GM12878 (cell line): ENCODE results near the gene OXT. TPM values are rescaled to one million over a fixed set of nuclear protein-coding genes. Genes with fewer than 3 reads are reported as not detected.

Source experiments
- ATAC-seq: fragments of 200-7000 bp; cut with Tn5 transposase; 3 replicates; pipeline ENCODE4 v1.9.1; 2020; ENCODE audit warnings: mild to moderate bottlenecking, moderate library complexity
- BruUV-seq: library from RNA; stranded (reverse); fragments of 400-500 nt; replicated peaks from 2 replicates; lab custom pipeline; 2021; lab: Mats Ljungman, UMichigan
- CTCF ChIA-PET: fragments of 300-600 bp; sonication (Branson Sonifier 250); formaldehyde crosslinking; extraction: SDS; loops from one replicate; lab custom pipeline; 2021; ENCODE audit warnings: inconsistent platforms; lab: Yijun Ruan, JAX
- POLR2A ChIA-PET: fragments of 350-600 bp; formaldehyde crosslinking; extraction: SDS; loops from one replicate; lab custom pipeline; 2021; ENCODE audit warnings: inconsistent platforms; lab: Charles Lee
- RAD21 ChIA-PET: fragments of 300-600 bp; sonication (Branson Sonifier 250); formaldehyde crosslinking; loops from one replicate; lab custom pipeline; 2023; ENCODE audit warnings: antibody characterized with exemption; ENCODE audit not compliant: unreplicated experiment; lab: Charles Lee
- SMC1A ChIA-PET: fragments of 300-600 bp; sonication (Branson Sonifier 250); formaldehyde crosslinking; loops from one replicate; lab custom pipeline; 2023; ENCODE audit not compliant: unreplicated experiment, uncharacterized antibody; lab: Charles Lee
- DNase-seq: peaks from one replicate; pipeline ENCODE4 v3.0.0-alpha.2; 2011; ENCODE audit warnings: low read depth, low spot score
- FAIRE-seq: peaks from 3 replicates; lab custom pipeline; 2011; peaks lifted over from hg19 to GRCh38; lab: Jason Lieb, UNC
- H2AFZ ChIP-seq: 2 replicates; pipeline ENCODE4 v1.6.0; 2011; ENCODE audit warnings: low read depth, low read length, control low read depth; ENCODE audit not compliant: control insufficient read depth
- H3K27ac ChIP-seq: 2 replicates; pipeline ENCODE4 v1.5.1; 2011; ENCODE audit warnings: control low read depth; ENCODE audit not compliant: control insufficient read depth, insufficient read depth
- H3K27me3 ChIP-seq, 2 experiments: replicated peaks in 1 of 2; 2 replicates each; pipeline versions ENCODE4 v1.6.0 to v1.6.1; 2011; ENCODE audit warnings: low read length in 1 of 2; ENCODE audit not compliant: control insufficient read depth in 2 of 2, insufficient read depth in 2 of 2
- H3K36me3 ChIP-seq, 2 experiments: 2 replicates each; pipeline ENCODE4 v1.5.1; 2011; ENCODE audit warnings: low read length in 1 of 2; ENCODE audit not compliant: control insufficient read depth in 2 of 2, insufficient read depth in 2 of 2
- H3K4me1 ChIP-seq: 2 replicates; pipeline ENCODE4 v1.6.1; 2011; ENCODE audit warnings: mild to moderate bottlenecking, low read length, moderate library complexity, mixed read lengths; ENCODE audit not compliant: control insufficient read depth, insufficient read depth
- H3K4me2 ChIP-seq: 2 replicates; pipeline ENCODE4 v1.6.0; 2011; ENCODE audit warnings: control low read depth; ENCODE audit not compliant: control insufficient read depth, insufficient read depth
- H3K4me3 ChIP-seq: fragments of 200-600 bp; sonication (generic); 2 replicates; pipeline ENCODE4 v1.5.1; 2016
- H3K79me2 ChIP-seq: 2 replicates; pipeline ENCODE4 v1.6.0; 2011; ENCODE audit warnings: low read length; ENCODE audit not compliant: control insufficient read depth, insufficient read depth
- H3K9ac ChIP-seq: 2 replicates; pipeline ENCODE4 v1.8.0; 2011; ENCODE audit warnings: low read length, control low read depth, mixed read lengths; ENCODE audit not compliant: control insufficient read depth, insufficient read depth
- H3K9me3 ChIP-seq: replicated peaks from 3 replicates; pipeline ENCODE4 v1.5.1; 2011; ENCODE audit warnings: mild to moderate bottlenecking, low read length; ENCODE audit not compliant: control insufficient read depth, insufficient read depth
- H4K20me1 ChIP-seq: 2 replicates; pipeline ENCODE4 v1.6.0; 2011; ENCODE audit not compliant: control insufficient read depth, insufficient read depth
- BRCA1 ChIP-seq: IDR thresholded peaks from 2 replicates; pipeline ENCODE4 v1.6.1; 2011; ENCODE audit warnings: low read depth, low read length, improper control_type of control experiment
- EED ChIP-seq: sonication (generic); IDR thresholded peaks from 2 replicates; pipeline ENCODE4 v1.6.1; 2016; ENCODE audit warnings: antibody characterized with exemption, low read depth
- MXI1 ChIP-seq: fragments of 150-350 bp; IDR thresholded peaks from 2 replicates; pipeline ENCODE4 v1.6.1; 2011; ENCODE audit warnings: low read depth, mild to moderate bottlenecking, inconsistent platforms, low read length, improper control_type of control experiment
- NFIC ChIP-seq: IDR thresholded peaks from 2 replicates; pipeline ENCODE4 v1.6.1; 2012; ENCODE audit warnings: low read depth, mild to moderate bottlenecking, inconsistent platforms, low read length, moderate library complexity
- POLR2A ChIP-seq: IDR thresholded peaks from 2 replicates; pipeline ENCODE4 v1.6.1; 2011; ENCODE audit warnings: low read depth, mild to moderate bottlenecking, low read length
- RAD51 ChIP-seq: fragments of 450-650 bp; IDR thresholded peaks from 2 replicates; pipeline ENCODE4 v1.6.1; 2016; ENCODE audit warnings: moderate library complexity, mild to moderate bottlenecking, inconsistent platforms
- RBBP5 ChIP-seq: fragments of 200-600 bp; sonication (generic); conservative IDR thresholded peaks from 2 replicates; pipeline ENCODE4 v1.6.1; 2016
- RELA ChIP-seq: fragments of 450-650 bp; IDR thresholded peaks from 2 replicates; pipeline ENCODE4 v1.8.0; 2014; ENCODE audit warnings: borderline replicate concordance; ENCODE audit not compliant: partially characterized antibody
- RUNX3 ChIP-seq: IDR thresholded peaks from 2 replicates; pipeline ENCODE4 v1.6.1; 2012; ENCODE audit warnings: low read length, inconsistent platforms
- SIX5 ChIP-seq: IDR thresholded peaks from 2 replicates; pipeline ENCODE4 v1.6.1; 2011; ENCODE audit warnings: mild to moderate bottlenecking, low read depth, low read length, moderate library complexity; ENCODE audit not compliant: severe bottlenecking
- WGBS: methylation state at CpG from one replicate; pipeline ENCODE4 v1.1.6; 2016; ENCODE audit warnings: low lambda C conversion rate; ENCODE audit not compliant: insufficient replicate concordance, insufficient coverage; ENCODE audit errors: missing lambda C conversion rate; 5-methylcytosine and 5-hydroxymethylcytosine counted together
- in situ Hi-C: fragments of 300-500 bp; cut with MboI; formaldehyde crosslinking; loops from 9 replicates; pipeline ENCODE4 v1.14.3; 2018; ENCODE audit warnings: mixed read lengths
- intact Hi-C: fragments of 100-400 bp; cut with micrococcal nuclease; formaldehyde crosslinking; loops from one replicate; pipeline ENCODE4 v1.14.2; 2022; ENCODE audit not compliant: unreplicated experiment
- polyA plus RNA-seq, 11 experiments: library from polyadenylated mRNA; depleted of rRNA in 4 of 11; unstranded in 6 of 11; stranded (reverse) in 5 of 11; fragments of >200 nt; fragmentation: Nextera tagmentation in 4 of 11; fragmentation: Illumina TruSeq in 1 of 11; extraction: Ambion mirVana in 4 of 11; extraction: Trizol in 1 of 11; gene quantifications; 1 replicate in 1 of 11; 2 replicates in 10 of 11; pipeline versions ENCODE4 v1.2.1 to v1.2.3, GENCODE V29; 2011 to 2016; ENCODE audit warnings: inconsistent platforms in 2 of 11, missing spikeins in 2 of 11, low read depth in 1 of 11
- total RNA-seq, 4 experiments: library from RNA; depleted of rRNA in 3 of 4; stranded (reverse); fragments of >200 nt in 3 of 4; fragmentation: Illumina TruSeq in 1 of 4; extraction: Trizol in 1 of 4; gene quantifications; 2 replicates each; pipeline versions ENCODE4 v1.2.1 to v1.2.3, GENCODE V29; 2013 to 2021
- TF ChIP-seq, protein P1 (sequence below): IDR thresholded peaks from 2 replicates; pipeline ENCODE4 v1.6.1; 2012; ENCODE audit warnings: low read depth, low read length, improper control_type of control experiment
- TF ChIP-seq, protein P2 (sequence below): IDR thresholded peaks from 2 replicates; pipeline ENCODE4 v1.6.1; 2012; ENCODE audit warnings: low read depth, low read length, improper control_type of control experiment
- TF ChIP-seq, protein P3 (sequence below): fragments of 150-350 bp; IDR thresholded peaks from 2 replicates; pipeline ENCODE4 v1.6.1; 2014; ENCODE audit warnings: mild to moderate bottlenecking, low read depth, low read length

The OXT gene
- total and polyA plus RNA-seq, 10 of the 15 experiments (the other 5 are each of a cell fraction or from before 2014, with no cell fraction given): not detected

DNA sequence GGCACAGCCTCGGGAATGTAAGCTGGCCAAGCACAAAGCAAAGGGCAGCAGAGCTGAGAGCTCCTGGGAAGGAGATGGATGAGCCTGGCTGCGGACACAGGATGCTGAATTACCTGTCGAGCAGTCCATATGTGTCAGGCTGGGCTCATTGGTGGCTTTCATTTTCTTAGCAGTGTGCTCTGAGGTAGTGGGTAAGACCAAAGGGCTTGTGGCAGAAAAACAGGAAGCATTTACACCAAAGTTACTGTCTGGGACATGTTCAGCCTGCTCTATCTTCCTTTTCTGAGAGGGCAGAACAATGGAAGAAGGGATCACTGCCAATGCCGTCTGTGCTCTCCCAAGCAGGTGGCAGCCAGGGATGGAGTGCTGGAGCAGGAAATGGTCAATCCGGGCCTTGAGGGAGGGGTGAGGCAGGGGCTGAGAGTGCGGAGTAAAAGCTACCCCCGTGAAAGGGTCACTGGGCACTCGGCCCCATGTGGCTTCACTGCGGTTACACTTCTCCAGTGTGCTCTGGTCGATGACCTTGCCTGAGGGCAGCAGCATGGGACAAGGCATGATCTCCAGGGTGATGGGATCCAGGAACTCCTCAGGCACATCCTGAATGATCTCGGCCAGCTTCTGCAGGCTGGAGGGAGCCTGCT, 50.0 kb downstream of the OXT start:
- no peak overlapping the region for H3K9ac ChIP-seq
- no peaks in the 10 kb centered on the region for H3K27me3 ChIP-seq
- ChIA-PET RAD21 (interaction anchor here (1.1 kb wide), 1 partner anchor 195 kb away, joined by 3 read pairs; no protein-coding TSS in a partner anchor), SMC1A (no interaction called here), POLR2A (no interaction called here), CTCF (no interaction called here)
- no peak overlapping the region for H3K27ac ChIP-seq
- no peak for FAIRE-seq
- intact Hi-C loops: no loop called here
- no peaks in the 10 kb centered on the region for H3K79me2 ChIP-seq
- 87% methylated on average over 11 of the region's 11 CpGs for WGBS
- no peak overlapping the region for H3K4me3 ChIP-seq
- no TSS peak for BruUV-seq
- TF ChIP-seq EED: no peak
- TF ChIP-seq, protein P1, sequence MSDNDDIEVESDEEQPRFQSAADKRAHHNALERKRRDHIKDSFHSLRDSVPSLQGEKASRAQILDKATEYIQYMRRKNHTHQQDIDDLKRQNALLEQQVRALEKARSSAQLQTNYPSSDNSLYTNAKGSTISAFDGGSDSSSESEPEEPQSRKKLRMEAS: no peak
- TF ChIP-seq RELA: no peak
- TF ChIP-seq RUNX3: no peak
- TF ChIP-seq SIX5: no peak
- TF ChIP-seq BRCA1: no peak
- TF ChIP-seq, protein P2, sequence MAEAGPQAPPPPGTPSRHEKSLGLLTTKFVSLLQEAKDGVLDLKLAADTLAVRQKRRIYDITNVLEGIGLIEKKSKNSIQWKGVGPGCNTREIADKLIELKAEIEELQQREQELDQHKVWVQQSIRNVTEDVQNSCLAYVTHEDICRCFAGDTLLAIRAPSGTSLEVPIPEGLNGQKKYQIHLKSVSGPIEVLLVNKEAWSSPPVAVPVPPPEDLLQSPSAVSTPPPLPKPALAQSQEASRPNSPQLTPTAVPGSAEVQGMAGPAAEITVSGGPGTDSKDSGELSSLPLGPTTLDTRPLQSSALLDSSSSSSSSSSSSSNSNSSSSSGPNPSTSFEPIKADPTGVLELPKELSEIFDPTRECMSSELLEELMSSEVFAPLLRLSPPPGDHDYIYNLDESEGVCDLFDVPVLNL: no peak
- TF ChIP-seq NFIC: no peak
- TF ChIP-seq, protein P3, sequence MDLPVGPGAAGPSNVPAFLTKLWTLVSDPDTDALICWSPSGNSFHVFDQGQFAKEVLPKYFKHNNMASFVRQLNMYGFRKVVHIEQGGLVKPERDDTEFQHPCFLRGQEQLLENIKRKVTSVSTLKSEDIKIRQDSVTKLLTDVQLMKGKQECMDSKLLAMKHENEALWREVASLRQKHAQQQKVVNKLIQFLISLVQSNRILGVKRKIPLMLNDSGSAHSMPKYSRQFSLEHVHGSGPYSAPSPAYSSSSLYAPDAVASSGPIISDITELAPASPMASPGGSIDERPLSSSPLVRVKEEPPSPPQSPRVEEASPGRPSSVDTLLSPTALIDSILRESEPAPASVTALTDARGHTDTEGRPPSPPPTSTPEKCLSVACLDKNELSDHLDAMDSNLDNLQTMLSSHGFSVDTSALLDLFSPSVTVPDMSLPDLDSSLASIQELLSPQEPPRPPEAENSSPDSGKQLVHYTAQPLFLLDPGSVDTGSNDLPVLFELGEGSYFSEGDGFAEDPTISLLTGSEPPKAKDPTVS: no peak
- TF ChIP-seq POLR2A: no peak
- no peak for TF ChIP-seq RAD51
- TF ChIP-seq MXI1: no peak
- TF ChIP-seq RBBP5: no peak
- H3K36me3 ChIP-seq: peaks cover 6% of the 10 kb centered on the region in 2 experiments; a peak in 3 of 4 replicates
- in situ Hi-C loops: no loop called here
- no peak for ATAC-seq
- no peaks in the 10 kb centered on the region for H3K4me1 ChIP-seq
- no peak overlapping the region for H3K4me2 ChIP-seq
- H4K20me1 ChIP-seq: no peaks in the 10 kb centered on the region
- no peak overlapping the region for H2AFZ ChIP-seq
- DNase-seq: no peak
- peaks cover 6% of the 10 kb centered on the region; the same call in 2 of the 3 replicates for H3K9me3 ChIP-seq

Other genes with a start within 250 kb of the OXT start
Only the 7 nearest of the 12 such genes appear.
- not detected in 2 replicates for gene GNRH2, start 28.0 kb upstream of the OXT start, total RNA-seq (2014; rRNA removed)
- gene GNRH2, start 28.0 kb upstream of the OXT start, total RNA-seq (2014; rRNA removed; fragmentation: Illumina TruSeq; extraction: Trizol): not detected in 2 replicates
- gene GNRH2, start 28.0 kb upstream of the OXT start, total RNA-seq (2021): 0.64 and 0.85 TPM in 2 replicates
- 0.31 TPM in 1 of 2 replicates, not detected in the other for gene GNRH2, start 28.0 kb upstream of the OXT start, polyA plus RNA-seq (2011; rRNA removed)
- not detected in 2 replicates for gene GNRH2, start 28.0 kb upstream of the OXT start, polyA plus RNA-seq (2014; fragmentation: Illumina TruSeq; extraction: Trizol)
- gene GNRH2, start 28.0 kb upstream of the OXT start, polyA plus RNA-seq (2014; fragmentation: Nextera tagmentation; extraction: Ambion mirVana): not detected
- gene GNRH2, start 28.0 kb upstream of the OXT start, polyA plus RNA-seq (2014; rRNA removed): 0.12 and 0.15 TPM in 2 replicates
- not detected for gene GNRH2, start 28.0 kb upstream of the OXT start, polyA plus RNA-seq (2016; fragmentation: Nextera tagmentation; extraction: Ambion mirVana)
- gene MRPS26, start 25.6 kb upstream of the OXT start, total RNA-seq (2014; rRNA removed): 52.0 and 58.7 TPM in 2 replicates
- gene MRPS26, start 25.6 kb upstream of the OXT start, total RNA-seq (2014; rRNA removed; fragmentation: Illumina TruSeq; extraction: Trizol): 23.4 and 25.8 TPM in 2 replicates
- 51.5 and 56.7 TPM in 2 replicates for gene MRPS26, start 25.6 kb upstream of the OXT start, total RNA-seq (2021)
- 25.0 and 36.3 TPM in 2 replicates for gene MRPS26, start 25.6 kb upstream of the OXT start, polyA plus RNA-seq (2011; rRNA removed)
- gene MRPS26, start 25.6 kb upstream of the OXT start, polyA plus RNA-seq (2014; fragmentation: Illumina TruSeq; extraction: Trizol): 9.9 and 18.8 TPM in 2 replicates
- 1 to 10 TPM; 3.9 to 9.3 TPM for gene MRPS26, start 25.6 kb upstream of the OXT start, polyA plus RNA-seq (2014; fragmentation: Nextera tagmentation; extraction: Ambion mirVana)
- 60.9 and 69.4 TPM in 2 replicates for gene MRPS26, start 25.6 kb upstream of the OXT start, polyA plus RNA-seq (2014; rRNA removed)
- gene MRPS26, start 25.6 kb upstream of the OXT start, polyA plus RNA-seq (2016; fragmentation: Nextera tagmentation; extraction: Ambion mirVana): 10 to 100 TPM; 80.7 to 95.3 TPM
- not detected in 2 replicates for gene AVP, start 13.1 kb downstream of the OXT start, total RNA-seq (2014; rRNA removed)
- not detected in 2 replicates for gene AVP, start 13.1 kb downstream of the OXT start, total RNA-seq (2014; rRNA removed; fragmentation: Illumina TruSeq; extraction: Trizol)
- gene AVP, start 13.1 kb downstream of the OXT start, total RNA-seq (2021): not detected in 2 replicates
- not detected in 2 replicates for gene AVP, start 13.1 kb downstream of the OXT start, polyA plus RNA-seq (2011; rRNA removed)
- gene AVP, start 13.1 kb downstream of the OXT start, polyA plus RNA-seq (2014; fragmentation: Illumina TruSeq; extraction: Trizol): not detected in 2 replicates
- gene AVP, start 13.1 kb downstream of the OXT start, polyA plus RNA-seq (2014; fragmentation: Nextera tagmentation; extraction: Ambion mirVana): not detected
- not detected in 2 replicates for gene AVP, start 13.1 kb downstream of the OXT start, polyA plus RNA-seq (2014; rRNA removed)
- gene AVP, start 13.1 kb downstream of the OXT start, polyA plus RNA-seq (2016; fragmentation: Nextera tagmentation; extraction: Ambion mirVana): not detected
- gene FASTKD5, start 88.2 kb downstream of the OXT start, total RNA-seq (2014; rRNA removed): 29.8 and 30.4 TPM in 2 replicates
- gene FASTKD5, start 88.2 kb downstream of the OXT start, total RNA-seq (2014; rRNA removed; fragmentation: Illumina TruSeq; extraction: Trizol): 27.0 and 30.0 TPM in 2 replicates
- gene FASTKD5, start 88.2 kb downstream of the OXT start, total RNA-seq (2021): 23.7 and 25.5 TPM in 2 replicates
- gene FASTKD5, start 88.2 kb downstream of the OXT start, polyA plus RNA-seq (2011; rRNA removed): 33.7 and 34.7 TPM in 2 replicates
- 30.0 and 31.4 TPM in 2 replicates for gene FASTKD5, start 88.2 kb downstream of the OXT start, polyA plus RNA-seq (2014; fragmentation: Illumina TruSeq; extraction: Trizol)
- gene FASTKD5, start 88.2 kb downstream of the OXT start, polyA plus RNA-seq (2014; fragmentation: Nextera tagmentation; extraction: Ambion mirVana): 10 to 100 TPM; 23.3 to 38.5 TPM
- 24.0 and 28.0 TPM in 2 replicates for gene FASTKD5, start 88.2 kb downstream of the OXT start, polyA plus RNA-seq (2014; rRNA removed)
- 10 to 100 TPM; 39.0 to 41.0 TPM for gene FASTKD5, start 88.2 kb downstream of the OXT start, polyA plus RNA-seq (2016; fragmentation: Nextera tagmentation; extraction: Ambion mirVana)
- 3.9 and 4.0 TPM in 2 replicates for gene UBOX5, start 88.2 kb downstream of the OXT start, total RNA-seq (2014; rRNA removed)
- 1.9 and 2.0 TPM in 2 replicates for gene UBOX5, start 88.2 kb downstream of the OXT start, total RNA-seq (2014; rRNA removed; fragmentation: Illumina TruSeq; extraction: Trizol)
- 4.4 and 5.5 TPM in 2 replicates for gene UBOX5, start 88.2 kb downstream of the OXT start, total RNA-seq (2021)
- 1.5 and 1.7 TPM in 2 replicates for gene UBOX5, start 88.2 kb downstream of the OXT start, polyA plus RNA-seq (2011; rRNA removed)
- gene UBOX5, start 88.2 kb downstream of the OXT start, polyA plus RNA-seq (2014; fragmentation: Illumina TruSeq; extraction: Trizol): 1.8 and 2.7 TPM in 2 replicates
- under 1 TPM; 0.37 to 0.47 TPM for gene UBOX5, start 88.2 kb downstream of the OXT start, polyA plus RNA-seq (2014; fragmentation: Nextera tagmentation; extraction: Ambion mirVana)
- gene UBOX5, start 88.2 kb downstream of the OXT start, polyA plus RNA-seq (2014; rRNA removed): 2.6 and 2.8 TPM in 2 replicates
- gene UBOX5, start 88.2 kb downstream of the OXT start, polyA plus RNA-seq (2016; fragmentation: Nextera tagmentation; extraction: Ambion mirVana): 1 to 10 TPM; 4.2 to 4.8 TPM
- gene LZTS3, start 101.9 kb downstream of the OXT start, total RNA-seq (2014; rRNA removed): 0.33 and 0.56 TPM in 2 replicates
- gene LZTS3, start 101.9 kb downstream of the OXT start, total RNA-seq (2014; rRNA removed; fragmentation: Illumina TruSeq; extraction: Trizol): 0.18 TPM in 2 replicates
- gene LZTS3, start 101.9 kb downstream of the OXT start, total RNA-seq (2021): 0.44 and 0.48 TPM in 2 replicates
- gene LZTS3, start 101.9 kb downstream of the OXT start, polyA plus RNA-seq (2011; rRNA removed): 0.37 and 0.64 TPM in 2 replicates
- 0.08 and 0.26 TPM in 2 replicates for gene LZTS3, start 101.9 kb downstream of the OXT start, polyA plus RNA-seq (2014; fragmentation: Illumina TruSeq; extraction: Trizol)
- under 1 TPM; 0.03 to 0.04 TPM for gene LZTS3, start 101.9 kb downstream of the OXT start, polyA plus RNA-seq (2014; fragmentation: Nextera tagmentation; extraction: Ambion mirVana)
- gene LZTS3, start 101.9 kb downstream of the OXT start, polyA plus RNA-seq (2014; rRNA removed): 0.48 and 0.90 TPM in 2 replicates
- gene LZTS3, start 101.9 kb downstream of the OXT start, polyA plus RNA-seq (2016; fragmentation: Nextera tagmentation; extraction: Ambion mirVana): under 1 TPM; 0.08 to 0.11 TPM
- 38.7 and 41.1 TPM in 2 replicates for gene DDRGK1, start 133.1 kb downstream of the OXT start, total RNA-seq (2014; rRNA removed)
- gene DDRGK1, start 133.1 kb downstream of the OXT start, total RNA-seq (2014; rRNA removed; fragmentation: Illumina TruSeq; extraction: Trizol): 28.3 and 31.2 TPM in 2 replicates
- 40.2 and 55.2 TPM in 2 replicates for gene DDRGK1, start 133.1 kb downstream of the OXT start, total RNA-seq (2021)
- gene DDRGK1, start 133.1 kb downstream of the OXT start, polyA plus RNA-seq (2011; rRNA removed): 27.8 and 40.7 TPM in 2 replicates
- 9.5 and 21.0 TPM in 2 replicates for gene DDRGK1, start 133.1 kb downstream of the OXT start, polyA plus RNA-seq (2014; fragmentation: Illumina TruSeq; extraction: Trizol)
- 1 to 10 TPM; 4.0 to 8.9 TPM for gene DDRGK1, start 133.1 kb downstream of the OXT start, polyA plus RNA-seq (2014; fragmentation: Nextera tagmentation; extraction: Ambion mirVana)
- 40.8 and 45.0 TPM in 2 replicates for gene DDRGK1, start 133.1 kb downstream of the OXT start, polyA plus RNA-seq (2014; rRNA removed)
- 10 to 100 TPM; 42.0 to 49.5 TPM for gene DDRGK1, start 133.1 kb downstream of the OXT start, polyA plus RNA-seq (2016; fragmentation: Nextera tagmentation; extraction: Ambion mirVana)